Esophagus squamous epithelium (tissue), 4 donors: ENCODE results near the gene ENGASE.

Source experiments
- CTCF ChIP-seq, 6 experiments: fragments of 450-650 bp in 4 of 6; fragments of 200-600 bp in 2 of 6; sonication (generic) in 2 of 6; IDR thresholded peaks; one replicate each; pipeline ENCODE4 v1.5.1; 2016 to 2019; ENCODE audit warnings: antibody characterized with exemption in 6 of 6, mild to moderate bottlenecking in 4 of 6, moderate library complexity in 4 of 6
- POLR2A ChIP-seq, 4 donors: fragments of 450-650 bp; IDR thresholded peaks; one replicate each; pipeline ENCODE4 v1.6.1; 2017; ENCODE audit warnings: antibody characterized with exemption in 4 of 4, mild to moderate bottlenecking in 4 of 4, moderate library complexity in 3 of 4

- TF ChIP-seq POLR2A (IDR thresholded peaks at IDR 0.05), result no peak
- TF ChIP-seq CTCF (IDR thresholded peaks at IDR 0.05), result no peak
Measured at GRCh38 chr17:79129523-79129922, 54.9 kb downstream of the ENGASE start.
